ENCODE measurements around the gene C1orf167.

C1orf167 gene

DNA sequence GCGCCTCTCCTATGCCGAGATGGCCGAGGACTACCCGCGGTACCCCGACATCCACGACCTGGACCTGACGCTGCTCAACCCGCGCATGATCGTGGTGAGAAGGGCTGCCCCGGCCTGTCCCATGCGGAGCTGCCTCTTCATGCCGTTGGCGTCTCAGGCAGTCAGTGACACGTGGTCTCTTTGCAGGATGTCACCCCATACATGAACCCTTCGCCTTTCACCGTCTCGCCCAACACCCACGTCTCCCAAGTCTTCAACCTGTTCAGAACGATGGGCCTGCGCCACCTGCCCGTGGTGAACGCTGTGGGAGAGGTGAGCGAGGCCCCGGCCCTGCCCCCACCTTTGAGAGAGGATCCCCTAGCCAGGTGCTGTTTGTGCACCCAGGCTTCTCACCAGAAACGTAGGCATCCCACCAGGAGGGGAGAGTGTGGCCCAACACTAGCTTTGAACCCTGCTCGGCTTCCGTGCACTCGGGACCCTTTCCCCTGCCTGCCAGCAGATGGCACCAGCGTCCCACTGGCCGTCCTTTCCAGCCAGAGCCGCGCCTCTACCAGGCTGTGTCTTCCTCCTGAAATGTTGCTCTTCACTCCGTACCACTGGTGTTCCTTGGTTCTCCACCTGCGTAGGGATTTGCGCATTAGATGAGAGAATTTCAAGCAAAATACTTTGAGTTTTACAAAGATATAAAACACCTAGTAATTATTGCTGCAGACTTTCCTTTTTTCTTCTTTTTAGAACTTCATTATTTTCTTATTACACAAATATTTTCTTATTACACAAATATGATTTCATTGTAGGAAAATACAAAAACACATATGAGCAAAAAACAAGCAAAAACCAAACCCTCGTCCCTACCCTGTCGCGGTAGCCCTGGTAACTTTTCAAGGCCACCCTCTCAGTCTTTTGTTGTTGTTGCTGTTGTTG lies 76.6 kb downstream of the C1orf167 start:
- DNase-seq: peak; percentile 79
